ENCODE results near the gene PLEKHM3. TPM values are rescaled to one million over a fixed set of nuclear protein-coding genes. Genes with fewer than 3 reads are reported as not detected.

Gene PLEKHM3
- total and polyA plus RNA-seq, 2 of the 13 experiments (the other 11 are each of a cell fraction or from before 2014, with no cell fraction given): 4.5 to 4.7 TPM

GRCh38 chr2:207847807-207848544 is 177.4 kb downstream of the PLEKHM3 start (continued):
- TF ChIP-seq IKZF5 (CRISPR knock-in tag; IDR thresholded peaks at IDR 0.05): peak; percentile 89; the same call in 1 of the 2 replicates
- no peak for TF ChIP-seq DDIT3 (CRISPR knock-in tag; IDR thresholded peaks at IDR 0.05)
- TF ChIP-seq ZNF552 (CRISPR knock-in tag; IDR thresholded peaks at IDR 0.05; ENCODE audit: borderline replicate concordance): no peak
- no peak for TF ChIP-seq ZNF841 (CRISPR knock-in tag; IDR thresholded peaks at IDR 0.05; ENCODE audit: borderline replicate concordance)
- TF ChIP-seq, protein P1, sequence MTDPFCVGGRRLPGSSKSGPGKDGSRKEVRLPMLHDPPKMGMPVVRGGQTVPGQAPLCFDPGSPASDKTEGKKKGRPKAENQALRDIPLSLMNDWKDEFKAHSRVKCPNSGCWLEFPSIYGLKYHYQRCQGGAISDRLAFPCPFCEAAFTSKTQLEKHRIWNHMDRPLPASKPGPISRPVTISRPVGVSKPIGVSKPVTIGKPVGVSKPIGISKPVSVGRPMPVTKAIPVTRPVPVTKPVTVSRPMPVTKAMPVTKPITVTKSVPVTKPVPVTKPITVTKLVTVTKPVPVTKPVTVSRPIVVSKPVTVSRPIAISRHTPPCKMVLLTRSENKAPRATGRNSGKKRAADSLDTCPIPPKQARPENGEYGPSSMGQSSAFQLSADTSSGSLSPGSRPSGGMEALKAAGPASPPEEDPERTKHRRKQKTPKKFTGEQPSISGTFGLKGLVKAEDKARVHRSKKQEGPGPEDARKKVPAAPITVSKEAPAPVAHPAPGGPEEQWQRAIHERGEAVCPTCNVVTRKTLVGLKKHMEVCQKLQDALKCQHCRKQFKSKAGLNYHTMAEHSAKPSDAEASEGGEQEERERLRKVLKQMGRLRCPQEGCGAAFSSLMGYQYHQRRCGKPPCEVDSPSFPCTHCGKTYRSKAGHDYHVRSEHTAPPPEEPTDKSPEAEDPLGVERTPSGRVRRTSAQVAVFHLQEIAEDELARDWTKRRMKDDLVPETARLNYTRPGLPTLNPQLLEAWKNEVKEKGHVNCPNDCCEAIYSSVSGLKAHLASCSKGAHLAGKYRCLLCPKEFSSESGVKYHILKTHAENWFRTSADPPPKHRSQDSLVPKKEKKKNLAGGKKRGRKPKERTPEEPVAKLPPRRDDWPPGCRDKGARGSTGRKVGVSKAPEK (CRISPR knock-in tag; IDR thresholded peaks at IDR 0.05; ENCODE audit: borderline replicate concordance): no peak; the same call in 1 of the 2 replicates
- TF ChIP-seq ZNF891 (CRISPR knock-in tag; IDR thresholded peaks at IDR 0.05): no peak
- TF ChIP-seq RBM39 (IDR thresholded peaks at IDR 0.05; ENCODE audit: low read depth, low read length, poor library complexity, severe bottlenecking): no peak
- TF ChIP-seq, protein P2, sequence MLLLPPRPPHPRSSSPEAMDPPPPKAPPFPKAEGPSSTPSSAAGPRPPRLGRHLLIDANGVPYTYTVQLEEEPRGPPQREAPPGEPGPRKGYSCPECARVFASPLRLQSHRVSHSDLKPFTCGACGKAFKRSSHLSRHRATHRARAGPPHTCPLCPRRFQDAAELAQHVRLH (CRISPR knock-in tag; IDR thresholded peaks at IDR 0.05; ENCODE audit: borderline replicate concordance, low read depth): no peak
- peak; percentile 87 for TF ChIP-seq ZNF614 (CRISPR knock-in tag; IDR thresholded peaks at IDR 0.05; ENCODE audit: borderline replicate concordance)
- TF ChIP-seq, protein P3, sequence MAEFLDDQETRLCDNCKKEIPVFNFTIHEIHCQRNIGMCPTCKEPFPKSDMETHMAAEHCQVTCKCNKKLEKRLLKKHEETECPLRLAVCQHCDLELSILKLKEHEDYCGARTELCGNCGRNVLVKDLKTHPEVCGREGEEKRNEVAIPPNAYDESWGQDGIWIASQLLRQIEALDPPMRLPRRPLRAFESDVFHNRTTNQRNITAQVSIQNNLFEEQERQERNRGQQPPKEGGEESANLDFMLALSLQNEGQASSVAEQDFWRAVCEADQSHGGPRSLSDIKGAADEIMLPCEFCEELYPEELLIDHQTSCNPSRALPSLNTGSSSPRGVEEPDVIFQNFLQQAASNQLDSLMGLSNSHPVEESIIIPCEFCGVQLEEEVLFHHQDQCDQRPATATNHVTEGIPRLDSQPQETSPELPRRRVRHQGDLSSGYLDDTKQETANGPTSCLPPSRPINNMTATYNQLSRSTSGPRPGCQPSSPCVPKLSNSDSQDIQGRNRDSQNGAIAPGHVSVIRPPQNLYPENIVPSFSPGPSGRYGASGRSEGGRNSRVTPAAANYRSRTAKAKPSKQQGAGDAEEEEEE (CRISPR knock-in tag; IDR thresholded peaks at IDR 0.05; ENCODE audit: borderline replicate concordance): no peak
- TF ChIP-seq SKI (IDR thresholded peaks at IDR 0.05; ENCODE audit: partially characterized antibody): peak; percentile 87
- TF ChIP-seq, protein P4, sequence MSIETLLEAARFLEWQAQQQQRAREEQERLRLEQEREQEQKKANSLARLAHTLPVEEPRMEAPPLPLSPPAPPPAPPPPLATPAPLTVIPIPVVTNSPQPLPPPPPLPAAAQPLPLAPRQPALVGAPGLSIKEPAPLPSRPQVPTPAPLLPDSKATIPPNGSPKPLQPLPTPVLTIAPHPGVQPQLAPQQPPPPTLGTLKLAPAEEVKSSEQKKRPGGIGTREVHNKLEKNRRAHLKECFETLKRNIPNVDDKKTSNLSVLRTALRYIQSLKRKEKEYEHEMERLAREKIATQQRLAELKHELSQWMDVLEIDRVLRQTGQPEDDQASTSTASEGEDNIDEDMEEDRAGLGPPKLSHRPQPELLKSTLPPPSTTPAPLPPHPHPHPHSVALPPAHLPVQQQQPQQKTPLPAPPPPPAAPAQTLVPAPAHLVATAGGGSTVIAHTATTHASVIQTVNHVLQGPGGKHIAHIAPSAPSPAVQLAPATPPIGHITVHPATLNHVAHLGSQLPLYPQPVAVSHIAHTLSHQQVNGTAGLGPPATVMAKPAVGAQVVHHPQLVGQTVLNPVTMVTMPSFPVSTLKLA (IDR thresholded peaks at IDR 0.05): no peak
- TF ChIP-seq GABPB1 (CRISPR knock-in tag; IDR thresholded peaks at IDR 0.05): no peak
- TF ChIP-seq, protein P5, sequence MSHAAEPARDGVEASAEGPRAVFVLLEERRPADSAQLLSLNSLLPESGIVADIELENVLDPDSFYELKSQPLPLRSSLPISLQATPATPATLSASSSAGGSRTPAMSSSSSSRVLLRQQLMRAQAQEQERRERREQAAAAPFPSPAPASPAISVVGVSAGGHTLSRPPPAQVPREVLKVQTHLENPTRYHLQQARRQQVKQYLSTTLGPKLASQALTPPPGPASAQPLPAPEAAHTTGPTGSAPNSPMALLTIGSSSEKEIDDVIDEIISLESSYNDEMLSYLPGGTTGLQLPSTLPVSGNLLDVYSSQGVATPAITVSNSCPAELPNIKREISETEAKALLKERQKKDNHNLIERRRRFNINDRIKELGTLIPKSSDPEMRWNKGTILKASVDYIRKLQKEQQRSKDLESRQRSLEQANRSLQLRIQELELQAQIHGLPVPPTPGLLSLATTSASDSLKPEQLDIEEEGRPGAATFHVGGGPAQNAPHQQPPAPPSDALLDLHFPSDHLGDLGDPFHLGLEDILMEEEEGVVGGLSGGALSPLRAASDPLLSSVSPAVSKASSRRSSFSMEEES (CRISPR knock-in tag; IDR thresholded peaks at IDR 0.05): peak; percentile 76
- TF ChIP-seq ZNF772 (CRISPR knock-in tag; IDR thresholded peaks at IDR 0.05): 0 out of 2 replicates have a peak, but pooled peaks have one; percentile 72
- peak; percentile 89 for TF ChIP-seq HDAC2 (CRISPR knock-in tag; IDR thresholded peaks at IDR 0.05)
- no peak for TF ChIP-seq IRX3 (CRISPR knock-in tag; IDR thresholded peaks at IDR 0.05; ENCODE audit: borderline replicate concordance, low read depth)
- peak; percentile 32; the same call in 1 of the 2 replicates for TF ChIP-seq ZNF143 (CRISPR knock-in tag; IDR thresholded peaks at IDR 0.05)
- no peak; the same call in 1 of the 2 replicates for TF ChIP-seq BORCS8-MEF2B (CRISPR knock-in tag; IDR thresholded peaks at IDR 0.05)

Data from HepG2 (cell line).